NCI-H2171 (cell line): ENCODE measurements around the gene ACCS.

Experiments
- DNase-seq: peaks from one replicate; lab custom pipeline; 2025; lab: John Stamatoyannopoulos, UW

The ACCS gene

GRCh38 chr11:44094260-44094868 lies 28.3 kb downstream of the ACCS start:
- DNase-seq = peak; percentile 75

GRCh38 chr11:44095506-44096359 lies 29.7 kb downstream of the ACCS start, which contains the start of gene EXT2:
EXT2 (plus strand) TSS chr11:44095678; CDS start chr11:44107713, 12,035 bp downstream.
- peak; percentile 73 for DNase-seq

- no peak for DNase-seq
Measured at GRCh38 chr11:44096360-44097185, 30.5 kb downstream of the ACCS start.

GRCh38 chr11:44097821-44098220 lies 31.8 kb downstream of the ACCS start:
- no peak for DNase-seq

GRCh38 chr11:44101098-44101497 lies 35.0 kb downstream of the ACCS start:
- no peak for DNase-seq

GRCh38 chr11:44104481-44105294 lies 38.6 kb downstream of the ACCS start:
- DNase-seq = no peak

GRCh38 chr11:44108260-44108659 lies 42.2 kb downstream of the ACCS start:
- DNase-seq = no peak

GRCh38 chr11:44110231-44110679 lies 44.2 kb downstream of the ACCS start:
- peak; percentile 20 for DNase-seq

- peak; percentile 53 for DNase-seq
Measured at GRCh38 chr11:44112091-44112821, 46.2 kb downstream of the ACCS start.

GRCh38 chr11:44113018-44113417 lies 46.9 kb downstream of the ACCS start:
- DNase-seq = no peak

GRCh38 chr11:44113572-44113971 lies 47.5 kb downstream of the ACCS start:
- no peak for DNase-seq

GRCh38 chr11:44116234-44116830 lies 50.3 kb downstream of the ACCS start:
- no peak for DNase-seq

GRCh38 chr11:44120169-44120568 lies 54.1 kb downstream of the ACCS start:
- DNase-seq = no peak

GRCh38 chr11:44125598-44125997 lies 59.5 kb downstream of the ACCS start:
- no peak for DNase-seq

GRCh38 chr11:44126304-44126703 lies 60.2 kb downstream of the ACCS start:
- no peak for DNase-seq

- DNase-seq = no peak
Measured at GRCh38 chr11:44127130-44127529, 61.1 kb downstream of the ACCS start.

- DNase-seq = no peak
Measured at GRCh38 chr11:44128729-44129128, 62.7 kb downstream of the ACCS start.

- DNase-seq = no peak
Measured at GRCh38 chr11:44130751-44131150, 64.7 kb downstream of the ACCS start.

GRCh38 chr11:44133335-44133946 lies 67.4 kb downstream of the ACCS start:
- peak; percentile 29 for DNase-seq
